Ovary (tissue), 9 donors: ENCODE data around the gene KCNIP4. TPM values are rescaled to one million over a fixed set of nuclear protein-coding genes. Genes with fewer than 3 reads are reported as not detected.

Experiments used
- DNase-seq, 5 donors: peaks; one replicate each; pipeline ENCODE4 v3.0.0-alpha.2; 2019 to 2020
- H3K27ac ChIP-seq, 2 donors: fragments of 200-600 bp; one replicate each; pipeline versions ENCODE4 v1.5.1 to v1.8.0; 2019 to 2022
- H3K27me3 ChIP-seq: fragments of 200-600 bp; one replicate; pipeline ENCODE4 v1.8.0; 2022
- H3K36me3 ChIP-seq: fragments of 200-600 bp; sonication (generic); one replicate; pipeline ENCODE4 v1.5.1; 2019
- H3K4me1 ChIP-seq: one replicate; pipeline ENCODE4 v1.8.1; 2013; ENCODE audit warnings: mild to moderate bottlenecking, moderate library complexity; ENCODE audit not compliant: insufficient read depth
- H3K4me3 ChIP-seq: fragments of 200-600 bp; sonication (generic); one replicate; pipeline ENCODE4 v1.5.1; 2017
- H3K9me3 ChIP-seq, 2 donors: fragments of 200-600 bp in 1 of 2; sonication (generic) in 1 of 2; one replicate each; pipeline versions ENCODE4 v1.5.1 to v1.8.1; 2013 to 2019; ENCODE audit warnings: mild to moderate bottlenecking in 1 of 2, moderate library complexity in 1 of 2
- CTCF ChIP-seq, 3 donors: fragments of 450-650 bp in 2 of 3; fragments of 200-600 bp in 1 of 3; IDR thresholded peaks; one replicate each; pipeline versions ENCODE4 v1.5.1 to v1.8.0; 2016 to 2022; ENCODE audit warnings: antibody characterized with exemption in 3 of 3, mild to moderate bottlenecking in 1 of 3
- EP300 ChIP-seq: sonication (generic); formaldehyde crosslinking; IDR thresholded peaks from one replicate; pipeline ENCODE4 v1.6.1; 2017; ENCODE audit warnings: antibody characterized with exemption
- POLR2A ChIP-seq: fragments of 450-650 bp; IDR thresholded peaks from one replicate; pipeline ENCODE4 v1.6.1; 2017; ENCODE audit warnings: antibody characterized with exemption, mild to moderate bottlenecking, moderate library complexity
- WGBS, 3 donors: extraction: QIAGEN DNeasy Blood & Tissue Kit in 1 of 3; methylation state at CpG; one replicate each; pipeline versions ENCODE4 v1.1.5 to v1.1.7; 2013 to 2017; 5-methylcytosine and 5-hydroxymethylcytosine counted together
- intact Hi-C, 4 donors: fragments of 100-400 bp; cut with DNase I; formaldehyde crosslinking; loops; one replicate each; pipeline versions ENCODE4 v1.11.0 to v1.15.1; 2022 to 2023
- polyA plus RNA-seq, 2 donors: library from polyadenylated mRNA; stranded (reverse); fragments of 200-250 nt in 1 of 2; fragments of 350-450 nt in 1 of 2; fragmentation: Illumina TruSeq in 1 of 2; extraction: RNeasy Lipid Tissue Mini Kit (QIAGEN cat#74804) in 1 of 2; gene quantifications; one replicate each; pipeline ENCODE4 v1.2.3, GENCODE V29; 2013 to 2014
- total RNA-seq, 7 donors: library from RNA; depleted of rRNA in 2 of 7; stranded (reverse); fragments of >200 nt in 2 of 7; fragmentation: NEBNext Ultra II Directional in 3 of 7; extraction: Animal tissue kit (Norgen Biotek cat#: 25700) in 3 of 7; gene quantifications; one replicate each; pipeline versions ENCODE4 v1.1.0 to v1.2.4, GENCODE V29; 2016 to 2023
- donor health status: DM: no; HTN: no; CAD: no; lungs with moderate emphysema.
- donor health status: DM: no; HTN: no; CAD: no.
- donor health status: Bipolar disorder and iron deficiency.
- donor health status: DM: yes; HTN: yes; CAD: no.
- donor health status: DM: no; HTN: no; CAD: no.
- donor health status: DM: yes; HTN: yes; CAD: no.

The KCNIP4 gene
- total and polyA plus RNA-seq, 9 donors = 0.11 to 3.9 (median 0.93) TPM; not detected in 1

GRCh38 chr4:21011106-21011505 is 937.5 kb downstream of the KCNIP4 start:
- Histone ChIP-seq H3K4me3 (no peak overlapping the region), H3K4me1 (no peaks in the 10 kb centered on the region), H3K9me3 (no peaks in the 10 kb centered on the region), H3K27me3 (no peaks in the 10 kb centered on the region), H3K27ac (no peak overlapping the region), H3K36me3 (no peaks in the 10 kb centered on the region)
- intact Hi-C loops = no loop called here
- TF ChIP-seq POLR2A = no peak
- WGBS, 3 donors = 83 to 91% (median 83%) methylated on average over 3 of the region's 3 CpGs
- no peak for DNase-seq

- no peaks in the 10 kb centered on the region for H3K27me3 ChIP-seq
- no peak overlapping the region for H3K27ac ChIP-seq
- 58 to 71% (median 59%) methylated on average over 4 of the region's 4 CpGs for WGBS, 3 donors
- TF ChIP-seq POLR2A = no peak
- no peak for TF ChIP-seq CTCF (IDR thresholded peaks at IDR 0.05)
- TF ChIP-seq EP300 = no peak
- no peak for DNase-seq
- no peaks in the 10 kb centered on the region for H3K36me3 ChIP-seq
- H3K4me3 ChIP-seq = no peak overlapping the region
- no peaks in the 10 kb centered on the region for H3K9me3 ChIP-seq
- intact Hi-C loops = no loop called here
- H3K4me1 ChIP-seq = no peaks in the 10 kb centered on the region
Observed at GRCh38 chr4:21009956-21010355, 938.6 kb downstream of the KCNIP4 start.

- Histone ChIP-seq H3K9me3 (no peaks in the 10 kb centered on the region), H3K36me3 (no peaks in the 10 kb centered on the region), H3K4me3 (no peak overlapping the region), H3K27me3 (no peaks in the 10 kb centered on the region), H3K4me1 (no peaks in the 10 kb centered on the region), H3K27ac (no peak overlapping the region)
- no peak for DNase-seq
- 95 to 96% (median 96%) methylated on average over 4 of the region's 4 CpGs for WGBS, 3 donors
- intact Hi-C loops = no loop called here
- no peak for TF ChIP-seq POLR2A
- TF ChIP-seq EP300 = no peak
- TF ChIP-seq CTCF (IDR thresholded peaks at IDR 0.05) = no peak
Observed at GRCh38 chr4:21005647-21006046, 942.9 kb downstream of the KCNIP4 start.

- Histone ChIP-seq H3K4me1 (no peaks in the 10 kb centered on the region), H3K36me3 (no peaks in the 10 kb centered on the region), H3K27me3 (no peaks in the 10 kb centered on the region), H3K27ac (no peak overlapping the region), H3K9me3 (no peaks in the 10 kb centered on the region), H3K4me3 (no peak overlapping the region)
- 43 to 56% (median 54%) methylated on average over 4 of the region's 4 CpGs for WGBS, 3 donors
- TF ChIP-seq CTCF (IDR thresholded peaks at IDR 0.05) (no peak), EP300 (no peak), POLR2A (no peak)
- no peak for DNase-seq
- intact Hi-C loops = no loop called here
Observed at GRCh38 chr4:21002976-21003375, 945.6 kb downstream of the KCNIP4 start.

- no peak for TF ChIP-seq CTCF (IDR thresholded peaks at IDR 0.05)
- TF ChIP-seq POLR2A = no peak
- no peak for TF ChIP-seq EP300
- H3K4me1 ChIP-seq = no peaks in the 10 kb centered on the region
- no peak overlapping the region for H3K4me3 ChIP-seq
- intact Hi-C loops = no loop called here
- H3K9me3 ChIP-seq = no peaks in the 10 kb centered on the region
- H3K36me3 ChIP-seq = no peaks in the 10 kb centered on the region
- no peak overlapping the region for H3K27ac ChIP-seq
- no peak for DNase-seq
- H3K27me3 ChIP-seq = no peaks in the 10 kb centered on the region
- WGBS, 3 donors = 51 to 66% (median 56%) methylated on average over 5 of the region's 5 CpGs
Observed at GRCh38 chr4:21002286-21002685, 946.3 kb downstream of the KCNIP4 start.
